GM19452 (cell line): ENCODE results near the gene HIF3A.

Experiments
- ATAC-seq: cut with Tn5 transposase; IDR thresholded peaks from one replicate; pipeline ENCODE4 v1.9.1; 2021; ENCODE audit not compliant: unreplicated experiment

The HIF3A gene

DNA sequence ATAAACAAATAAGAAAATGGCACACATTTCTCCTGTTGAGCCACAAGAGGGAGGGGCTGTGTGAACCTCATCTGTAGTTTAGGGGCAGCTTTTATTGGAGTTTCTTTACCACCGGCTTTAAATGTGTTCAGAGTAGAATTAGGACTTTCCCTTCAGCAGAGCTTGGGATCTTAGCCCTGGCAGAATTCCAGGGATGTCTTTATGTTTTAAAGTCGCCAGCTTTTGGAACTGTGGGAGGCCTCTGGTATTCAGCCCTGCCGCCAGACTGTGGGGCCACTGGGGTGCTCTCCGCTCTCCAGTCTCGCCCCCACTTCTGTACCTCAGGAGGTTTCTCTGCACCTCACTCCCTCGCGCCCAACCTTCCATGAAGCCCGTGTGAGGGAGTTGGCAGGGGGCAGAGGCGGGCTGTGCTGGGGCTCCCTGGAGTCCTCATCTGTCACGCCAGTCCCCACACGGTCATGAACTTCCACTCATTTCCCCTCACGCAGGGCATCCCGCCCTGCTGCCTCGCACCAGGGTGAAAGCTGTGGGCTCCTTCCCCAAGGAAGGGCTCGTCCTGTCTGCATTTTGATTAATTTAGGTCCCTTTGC is 85.0 kb downstream of the HIF3A start:
- ATAC-seq = no peak

DNA sequence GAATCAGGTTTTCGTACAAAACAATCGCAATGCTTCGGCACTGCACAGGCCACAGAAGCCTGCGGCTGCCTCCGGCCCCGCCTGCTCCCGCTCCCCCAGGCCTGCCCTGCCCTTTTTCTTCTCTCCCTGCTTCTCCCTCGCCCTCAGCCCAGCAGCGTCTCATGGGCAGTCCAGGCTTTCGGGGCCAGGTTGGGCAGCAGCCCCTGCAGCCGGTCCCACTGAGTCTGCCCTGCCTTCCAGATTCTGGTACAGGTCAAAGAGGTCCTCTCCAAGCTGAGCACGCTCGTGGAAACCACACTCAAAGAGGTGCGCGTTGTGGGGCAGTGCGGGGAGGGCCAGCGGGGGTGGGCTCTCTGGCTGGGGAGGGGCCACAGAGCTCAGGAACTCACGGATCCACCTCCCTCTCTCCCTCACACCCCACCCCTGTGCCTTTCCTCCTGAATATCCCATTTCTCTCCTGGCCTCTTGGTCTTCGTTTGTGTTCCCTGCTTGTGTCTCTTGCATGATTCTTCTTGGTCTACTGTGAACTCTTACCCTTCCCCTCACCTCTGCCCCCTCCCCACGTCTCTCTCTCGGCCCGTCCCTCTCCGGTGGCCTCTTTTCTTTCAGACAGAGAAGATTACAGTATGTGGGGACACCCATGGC is 86.5 kb downstream of the HIF3A start:
- no peak for ATAC-seq

DNA sequence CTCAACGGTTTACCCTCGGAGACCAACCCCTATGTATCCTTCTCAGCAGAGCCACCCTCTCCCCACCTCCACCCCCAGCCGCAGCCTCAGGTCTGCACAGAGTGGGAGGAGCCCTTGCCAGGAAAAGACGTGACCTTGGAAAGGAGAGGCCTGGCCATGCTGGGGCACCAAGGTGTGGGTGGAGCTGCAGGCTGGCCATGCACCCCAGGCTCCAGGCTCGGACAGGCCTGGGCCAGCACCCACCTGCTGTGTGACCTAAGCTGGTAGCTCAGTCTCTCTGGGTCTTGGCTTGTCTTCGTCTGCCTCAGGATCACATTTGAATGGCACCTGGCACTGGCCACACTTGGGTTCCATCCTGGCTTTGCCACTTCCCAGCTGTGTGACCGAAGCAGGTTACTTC is 87.0 kb downstream of the HIF3A start:
- no peak for ATAC-seq

DNA sequence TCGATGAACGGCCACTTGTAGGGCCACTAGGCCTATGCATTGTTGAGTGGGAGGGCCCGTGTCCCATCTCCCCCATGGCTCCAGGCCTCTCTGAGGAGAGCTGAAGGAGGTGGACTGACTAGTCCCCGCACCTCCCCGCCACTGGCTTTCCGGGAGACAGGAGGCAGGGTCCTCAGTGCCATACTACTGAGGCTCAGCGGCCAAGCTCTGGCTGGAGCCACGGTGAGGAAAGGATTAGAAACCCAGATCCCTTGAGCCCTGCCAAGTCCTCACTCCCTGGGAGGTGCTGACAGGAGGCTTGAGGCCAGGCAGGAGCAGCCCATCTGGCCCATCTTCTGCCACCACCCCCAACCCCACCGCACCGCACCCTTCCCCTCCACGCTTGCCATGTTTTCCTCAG is 87.6 kb downstream of the HIF3A start:
- no peak for ATAC-seq

GRCh38 chr19:46385636-46386035 is 88.8 kb downstream of the HIF3A start:
- no peak for ATAC-seq

DNA sequence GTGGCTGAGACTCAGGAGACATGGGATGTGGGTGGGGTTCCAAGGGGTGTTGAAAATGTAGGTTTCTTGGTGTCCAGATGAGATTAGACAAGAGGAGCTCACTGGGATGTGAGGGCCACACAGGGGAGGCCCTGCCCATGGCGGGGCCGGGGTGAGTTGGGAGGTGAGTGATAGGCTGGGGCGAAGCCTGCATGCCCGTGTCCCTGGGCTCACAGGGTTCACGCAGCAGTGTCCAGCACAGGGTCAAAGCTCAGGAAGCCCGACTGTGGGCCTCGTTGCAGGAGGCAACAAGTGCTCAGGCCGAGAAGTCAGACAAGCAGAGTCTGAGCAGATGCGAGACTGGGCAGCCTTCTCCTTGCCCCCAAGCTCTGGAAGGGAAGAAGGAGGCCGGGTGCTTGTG is 89.3 kb downstream of the HIF3A start:
- no peak for ATAC-seq

DNA sequence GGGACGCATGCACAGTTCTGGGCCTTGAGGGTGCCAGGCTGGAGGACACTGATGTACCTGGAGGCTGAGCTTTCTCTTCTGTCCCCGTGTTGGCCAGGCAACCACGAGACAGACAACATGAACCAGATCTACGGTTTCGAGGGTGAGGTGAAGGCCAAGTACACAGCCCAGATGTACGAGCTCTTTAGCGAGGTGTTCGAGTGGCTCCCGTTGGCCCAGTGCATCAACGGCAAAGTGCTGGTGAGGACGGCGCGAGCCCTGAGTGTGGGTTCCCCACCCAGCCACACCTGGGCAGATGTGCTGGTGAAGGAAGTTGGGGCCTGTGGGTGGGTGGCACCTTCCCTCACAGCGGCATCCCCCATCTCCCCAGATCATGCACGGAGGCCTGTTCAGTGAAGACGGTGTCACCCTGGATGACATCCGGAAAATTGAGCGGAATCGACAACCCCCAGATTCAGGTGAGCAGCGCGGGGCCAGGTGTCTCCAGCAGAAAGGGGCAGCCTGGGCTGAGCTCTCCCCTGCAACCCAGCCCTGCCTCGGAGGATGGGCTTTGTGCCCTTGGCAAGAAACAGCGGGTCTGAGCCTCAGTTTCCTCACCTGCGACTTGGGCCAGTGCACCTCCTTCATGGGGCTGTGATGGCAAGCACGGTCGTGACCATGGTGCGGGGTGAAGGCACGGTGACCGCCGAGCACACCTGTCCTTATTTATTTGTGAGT is 90.3 kb downstream of the HIF3A start:
- ATAC-seq = no peak

- ATAC-seq = no peak
These were observed 90.9 kb downstream of the HIF3A start for GRCh38 chr19:46387713-46388130.

- no peak for ATAC-seq
These were observed 91.7 kb downstream of the HIF3A start for GRCh38 chr19:46388311-46389095.

DNA sequence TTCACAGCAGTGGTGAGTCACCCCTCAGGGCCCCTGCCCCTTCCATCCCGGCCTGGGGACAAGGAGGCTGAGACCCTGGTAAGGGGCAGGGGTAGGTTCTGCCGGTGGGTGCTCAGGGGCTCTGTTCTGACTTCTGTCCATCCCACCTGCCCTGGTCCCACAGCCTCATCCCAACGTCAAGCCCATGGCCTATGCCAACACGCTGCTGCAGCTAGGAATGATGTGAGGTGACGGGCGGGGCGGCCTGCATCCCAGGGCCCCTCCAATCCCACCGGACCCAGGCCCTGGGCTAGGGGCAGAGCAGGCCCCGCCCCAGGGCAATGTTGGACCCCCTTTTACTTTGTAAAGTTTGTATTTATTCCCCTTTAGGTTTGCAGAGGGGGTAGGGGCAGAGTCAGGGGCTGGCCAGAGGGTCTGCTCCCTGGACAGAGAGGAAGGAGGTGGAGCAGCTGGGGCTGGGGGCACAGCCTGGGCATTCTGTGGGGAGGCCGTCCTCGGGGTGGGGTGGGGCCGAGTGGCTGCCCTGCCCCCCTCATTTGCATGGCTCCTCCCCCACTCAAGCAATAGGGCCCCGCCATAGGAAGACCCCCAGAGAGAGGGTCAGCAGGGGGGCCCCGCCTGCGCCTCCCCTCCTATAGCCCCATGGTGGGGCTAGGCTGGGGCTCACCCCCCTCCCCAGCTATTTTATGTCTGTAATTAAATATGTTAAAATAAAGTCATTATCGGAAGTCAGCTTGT is 93.4 kb downstream of the HIF3A start:
- no peak for ATAC-seq

GRCh38 chr19:46390866-46391265 is 94.0 kb downstream of the HIF3A start:
- no peak for ATAC-seq

- no peak for ATAC-seq
These were observed 94.7 kb downstream of the HIF3A start for GRCh38 chr19:46391296-46392251.

GRCh38 chr19:46392252-46392801 is 95.5 kb downstream of the HIF3A start:
- ATAC-seq = no peak

- no peak for ATAC-seq
These were observed 96.0 kb downstream of the HIF3A start for GRCh38 chr19:46392837-46393236.
